SK-N-MC (cell line): Measurements from ENCODE around the gene PSMD9.
"Not testable (repeated sequence)": the region's sequence is repeated elsewhere in the genome, so short reads cannot be mapped to it uniquely, and the experiment has no call there.

Source experiments
- EZH2 ChIP-seq: fragments of 200-600 bp; sonication (generic); IDR thresholded peaks from one replicate; pipeline ENCODE4 v1.6.1; 2017; ENCODE audit warnings: antibody characterized with exemption
- POLR2AphosphoS5 ChIP-seq: IDR thresholded peaks from 2 replicates; pipeline ENCODE4 v1.6.1; 2012; ENCODE audit warnings: mild to moderate bottlenecking, low read depth, low read length, borderline replicate concordance

DNA sequence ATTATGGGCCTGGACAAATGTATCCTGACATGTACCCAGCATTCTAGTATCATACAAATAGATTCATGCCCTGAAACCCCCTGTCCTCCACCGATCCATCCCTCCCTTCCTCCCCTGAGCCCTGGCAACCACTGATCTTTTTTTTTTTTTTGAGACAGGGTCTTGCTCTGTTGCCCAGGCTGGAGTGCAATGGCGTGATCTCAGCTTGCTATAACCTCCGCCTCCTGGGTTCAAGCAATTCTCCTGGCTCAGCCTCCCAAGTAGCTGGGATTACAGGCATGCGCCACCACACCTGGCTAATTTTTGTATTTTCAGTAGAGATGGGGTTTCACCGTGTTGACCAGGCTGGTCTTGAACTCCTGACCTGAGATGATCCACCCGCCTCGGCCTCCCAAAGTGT, 41.0 kb downstream of the PSMD9 start:
- not testable (repeated sequence) for TF ChIP-seq POLR2AphosphoS5, EZH2
